ENCODE measurements around the gene ZDHHC24. TPM values are rescaled to one million over a fixed set of nuclear protein-coding genes. Genes with fewer than 3 reads are reported as not detected.

The ZDHHC24 gene
- total and polyA plus RNA-seq, 10 of the 15 experiments (the other 5 are each of a cell fraction or from before 2014, with no cell fraction given) = 0.86 to 17.5 (median 6.8) TPM

GRCh38 chr11:66592457-66593302 lies 46.8 kb upstream of the ZDHHC24 start, which contains the start of the genes CCDC87 and CCS (continued):
- TF ChIP-seq ELK1 (IDR thresholded peaks at IDR 0.05; ENCODE audit: low read depth, low read length) (no peak), ZNF384 (IDR thresholded peaks at IDR 0.05; ENCODE audit: borderline replicate concordance, low read depth, low read length) (no peak), CHD4 (IDR thresholded peaks at IDR 0.05) (no peak), SUPT20H (IDR thresholded peaks at IDR 0.05; ENCODE audit: borderline replicate concordance, control insufficient read depth, low read depth, low read length) (no peak), IKZF2 (IDR thresholded peaks at IDR 0.05) (no peak), ZNF207 (IDR thresholded peaks at IDR 0.05; ENCODE audit: borderline replicate concordance) (no peak), POLR2A (IDR thresholded peaks at IDR 0.05; ENCODE audit: low read depth, low read length) (peak; percentile 100), ZZZ3 (IDR thresholded peaks at IDR 0.05; ENCODE audit: control insufficient read depth, insufficient read length, low read depth) (no peak), MXI1 (IDR thresholded peaks at IDR 0.05; ENCODE audit: low read depth, low read length) (peak; percentile 90), PAX8 (IDR thresholded peaks at IDR 0.05) (no peak), ZNF24 (IDR thresholded peaks at IDR 0.05) (no peak), EZH2 (IDR thresholded peaks at IDR 0.05; ENCODE audit: borderline replicate concordance, control insufficient read depth, low read depth, low read length) (no peak), CBX5 (IDR thresholded peaks at IDR 0.05; ENCODE audit: low read depth) (no peak), RCOR1 (conservative IDR thresholded peaks at IDR 0.05; ENCODE audit: low read depth, low read length) (no peak), GATAD2B (conservative IDR thresholded peaks at IDR 0.05; ENCODE audit: low read depth) (no peak), SMARCA5 (IDR thresholded peaks at IDR 0.05) (0 out of 2 replicates have a peak, but pooled peaks have one; percentile 59), CUX1 (IDR thresholded peaks at IDR 0.05; ENCODE audit: insufficient replicate concordance, low read depth, low read length) (no peak), PML (IDR thresholded peaks at IDR 0.05; ENCODE audit: low read length) (peak; percentile 61; the same call in 1 of the 2 replicates), RAD51 (IDR thresholded peaks at IDR 0.05) (no peak), ASH2L (IDR thresholded peaks at IDR 0.05; ENCODE audit: borderline replicate concordance, low read depth) (no peak), CBFB (IDR thresholded peaks at IDR 0.05; ENCODE audit: low read depth) (peak; percentile 47; the same call in 1 of the 2 replicates)
- TF ChIP-seq, protein P1, sequence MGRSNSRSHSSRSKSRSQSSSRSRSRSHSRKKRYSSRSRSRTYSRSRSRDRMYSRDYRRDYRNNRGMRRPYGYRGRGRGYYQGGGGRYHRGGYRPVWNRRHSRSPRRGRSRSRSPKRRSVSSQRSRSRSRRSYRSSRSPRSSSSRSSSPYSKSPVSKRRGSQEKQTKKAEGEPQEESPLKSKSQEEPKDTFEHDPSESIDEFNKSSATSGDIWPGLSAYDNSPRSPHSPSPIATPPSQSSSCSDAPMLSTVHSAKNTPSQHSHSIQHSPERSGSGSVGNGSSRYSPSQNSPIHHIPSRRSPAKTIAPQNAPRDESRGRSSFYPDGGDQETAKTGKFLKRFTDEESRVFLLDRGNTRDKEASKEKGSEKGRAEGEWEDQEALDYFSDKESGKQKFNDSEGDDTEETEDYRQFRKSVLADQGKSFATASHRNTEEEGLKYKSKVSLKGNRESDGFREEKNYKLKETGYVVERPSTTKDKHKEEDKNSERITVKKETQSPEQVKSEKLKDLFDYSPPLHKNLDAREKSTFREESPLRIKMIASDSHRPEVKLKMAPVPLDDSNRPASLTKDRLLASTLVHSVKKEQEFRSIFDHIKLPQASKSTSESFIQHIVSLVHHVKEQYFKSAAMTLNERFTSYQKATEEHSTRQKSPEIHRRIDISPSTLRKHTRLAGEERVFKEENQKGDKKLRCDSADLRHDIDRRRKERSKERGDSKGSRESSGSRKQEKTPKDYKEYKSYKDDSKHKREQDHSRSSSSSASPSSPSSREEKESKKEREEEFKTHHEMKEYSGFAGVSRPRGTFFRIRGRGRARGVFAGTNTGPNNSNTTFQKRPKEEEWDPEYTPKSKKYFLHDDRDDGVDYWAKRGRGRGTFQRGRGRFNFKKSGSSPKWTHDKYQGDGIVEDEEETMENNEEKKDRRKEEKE (IDR thresholded peaks at IDR 0.05) = no peak

Measured in GM12878 (cell line).